NCI-H1092 (cell line): ENCODE results near the gene ADAMTS7.
"Not testable (repeated sequence)": the region's sequence is repeated elsewhere in the genome, so short reads cannot be mapped to it uniquely, and the experiment has no call there.

ENCODE experiments used
- DNase-seq: peaks from one replicate; lab custom pipeline; 2025; lab: John Stamatoyannopoulos, UW

Gene ADAMTS7

DNA sequence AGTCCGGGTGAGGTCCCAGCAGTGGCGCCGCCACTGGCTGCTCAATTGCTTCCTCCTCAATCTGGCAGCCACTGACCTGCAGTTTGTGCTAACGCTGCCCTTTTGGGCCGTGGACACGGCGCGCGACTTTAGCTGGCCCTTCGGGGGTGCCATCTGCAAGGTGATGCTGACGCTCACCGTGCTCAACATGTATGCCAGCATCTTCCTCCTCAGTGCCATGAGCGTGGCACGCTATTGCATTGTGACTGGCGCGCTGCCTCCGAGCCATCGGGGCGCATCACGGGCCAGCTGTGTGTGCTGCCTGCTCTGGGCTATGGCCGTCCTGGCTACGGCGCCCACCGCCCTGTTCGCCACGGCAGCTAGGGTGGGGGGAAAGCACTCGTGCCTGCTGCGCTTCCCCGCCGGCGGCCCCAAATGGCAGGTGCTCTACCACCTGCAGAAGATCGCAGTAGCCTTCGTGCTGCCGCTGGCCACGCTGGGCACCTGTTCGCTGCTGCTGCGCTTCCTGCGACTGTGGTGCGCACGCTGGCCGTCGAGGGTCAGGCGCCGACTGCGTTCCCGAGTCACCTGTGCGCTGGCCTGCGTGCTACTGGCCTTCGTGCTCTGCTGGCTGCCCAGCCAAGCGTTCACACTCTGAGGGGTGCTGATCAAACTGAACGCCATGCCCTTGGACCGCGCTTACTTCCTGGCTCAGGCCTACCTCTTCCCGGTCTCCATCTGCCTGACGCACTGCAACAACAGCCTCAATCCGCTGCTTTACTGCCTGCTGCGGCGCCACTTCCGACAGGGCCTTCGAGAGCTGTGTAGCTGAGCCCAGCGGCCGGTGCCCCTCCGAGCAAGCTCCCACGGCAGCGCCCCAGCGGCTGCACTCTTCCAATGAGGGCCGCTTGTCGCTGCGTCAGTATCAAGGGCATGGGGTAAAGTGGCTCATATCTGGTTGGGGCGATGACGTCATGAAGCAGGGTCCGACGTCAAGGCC, 20.3 kb upstream of the ADAMTS7 start:
- no peak for DNase-seq

DNA sequence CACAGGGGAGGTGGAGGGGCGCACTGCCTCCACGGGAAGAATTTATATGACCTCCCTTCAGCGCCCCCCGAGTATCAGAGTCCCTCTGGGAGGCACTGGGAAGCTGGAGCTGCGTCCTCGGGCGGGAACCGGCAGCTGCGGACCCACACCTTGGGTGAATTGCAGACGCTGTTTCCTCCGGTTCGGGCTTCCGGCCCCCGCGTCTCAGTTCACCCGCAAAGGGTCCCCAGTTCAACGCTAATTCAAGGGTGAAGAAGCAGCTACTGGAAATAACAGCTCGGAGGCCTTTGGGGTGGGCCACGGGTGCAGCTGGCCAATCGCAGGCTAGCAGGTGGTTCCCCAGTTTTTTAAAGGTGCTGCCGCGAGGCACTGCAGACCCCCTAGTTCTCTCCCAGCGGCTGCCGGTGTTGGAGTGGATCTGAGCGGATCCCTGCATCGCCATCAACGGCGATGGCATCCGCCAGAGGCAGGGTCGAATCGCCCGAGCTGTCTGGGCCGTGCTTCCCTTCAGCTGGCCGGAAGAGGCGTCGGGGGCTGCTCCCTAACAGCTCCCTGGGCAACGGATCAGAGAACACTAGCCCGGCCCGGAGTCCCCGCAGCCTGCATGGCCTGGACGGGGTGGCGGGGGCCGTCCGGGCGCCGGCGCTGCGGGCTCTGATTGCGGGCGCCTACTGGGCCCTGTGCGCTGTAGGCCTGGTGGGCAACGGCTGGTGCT, 19.4 kb upstream of the ADAMTS7 start:
- DNase-seq = no peak

DNA sequence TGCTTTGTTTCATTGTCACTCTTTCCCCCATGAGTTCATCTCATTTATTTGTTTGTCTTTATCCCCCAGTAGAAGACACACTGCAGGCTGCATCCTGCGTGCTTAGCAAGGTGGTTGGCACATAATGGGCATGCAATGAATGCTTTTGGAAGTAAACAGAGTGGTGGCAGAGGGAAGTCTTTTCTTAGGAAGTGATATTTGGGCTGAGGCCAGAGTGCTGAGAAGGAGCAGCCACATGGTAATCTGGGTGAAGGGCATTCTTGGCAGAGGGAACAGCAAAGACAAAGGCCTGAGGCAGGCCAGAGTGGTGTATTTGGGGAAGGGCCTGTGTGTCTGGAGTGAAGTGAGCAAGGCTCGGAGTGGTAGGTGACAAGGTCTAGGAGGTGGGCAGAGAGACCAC, 17.7 kb upstream of the ADAMTS7 start:
- no peak for DNase-seq

DNA sequence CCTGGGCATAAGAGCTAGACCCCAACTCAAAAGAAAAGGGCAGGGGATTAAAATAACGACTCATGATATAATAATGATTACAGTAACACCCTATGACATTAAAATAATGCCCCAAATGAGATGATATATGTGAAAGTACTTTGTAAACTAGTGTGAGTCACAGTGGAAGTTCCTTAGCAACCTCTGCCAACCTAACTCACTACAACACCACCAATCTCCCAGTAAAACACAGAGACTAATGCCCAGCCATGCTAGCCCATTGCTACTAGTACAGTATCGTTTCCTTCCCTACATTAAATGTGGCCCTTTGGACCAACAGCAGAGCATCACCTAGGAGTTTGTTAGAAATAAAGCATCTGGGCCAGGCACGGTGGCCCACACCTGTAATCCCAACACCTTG, 11.2 kb upstream of the ADAMTS7 start:
- DNase-seq = no peak

DNA sequence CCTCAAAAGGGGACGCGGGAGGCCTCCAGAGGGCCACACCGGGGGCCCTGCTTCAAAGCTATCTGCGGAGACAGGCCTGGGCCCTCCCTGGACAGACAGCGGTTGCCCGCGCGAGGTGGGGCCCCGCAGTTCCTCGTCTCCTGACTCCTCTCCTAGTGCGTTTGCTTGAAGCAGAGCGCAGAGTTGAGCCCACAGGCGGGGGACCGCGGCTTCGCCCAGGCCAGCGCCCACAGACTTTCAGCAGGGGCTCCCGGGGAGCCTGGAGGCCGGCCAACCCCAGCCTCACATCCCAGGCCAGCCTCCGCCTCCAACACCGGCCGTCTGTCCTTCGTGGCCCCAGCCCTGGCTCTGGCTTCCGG, 540 bp upstream of the ADAMTS7 start:
- no peak for DNase-seq

DNA sequence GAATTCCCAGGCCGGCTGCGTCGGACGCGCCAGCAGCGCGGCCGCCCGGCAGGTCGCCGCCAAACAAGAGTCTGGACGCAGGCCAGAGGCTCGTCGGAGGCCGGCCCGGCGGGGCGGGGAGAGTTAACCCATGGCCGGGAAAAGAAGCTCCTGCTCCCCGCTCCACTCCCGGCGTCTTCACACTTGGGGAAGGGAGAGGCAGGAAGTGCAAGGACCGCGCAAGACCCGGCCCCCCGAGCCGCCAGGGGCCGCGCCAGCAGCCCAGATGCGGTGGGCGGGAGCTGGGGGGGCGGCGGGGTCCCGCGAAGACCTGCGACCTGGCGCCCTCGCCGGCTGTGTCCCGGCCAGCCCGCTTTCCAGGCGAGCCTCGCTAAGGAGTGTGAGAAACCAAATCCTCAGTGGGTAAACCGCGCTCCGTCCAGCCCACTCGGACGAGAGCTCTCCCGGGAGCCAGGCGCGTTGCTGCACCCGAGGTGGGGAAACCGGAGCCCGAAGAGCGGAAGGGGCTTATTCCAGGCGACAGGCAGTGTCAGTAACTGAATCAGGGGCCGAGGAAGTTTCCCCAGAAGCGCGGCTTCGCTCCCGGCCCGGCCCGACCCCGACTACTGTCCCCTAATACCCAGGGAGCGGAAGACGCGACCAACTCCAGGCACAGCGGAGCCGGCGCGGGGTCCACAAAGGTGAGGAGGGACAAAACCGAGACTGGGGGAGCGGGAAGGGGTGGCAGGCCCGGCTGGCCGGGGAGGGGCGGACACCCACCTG, 721 bp downstream of the ADAMTS7 start:
- DNase-seq = no peak

DNA sequence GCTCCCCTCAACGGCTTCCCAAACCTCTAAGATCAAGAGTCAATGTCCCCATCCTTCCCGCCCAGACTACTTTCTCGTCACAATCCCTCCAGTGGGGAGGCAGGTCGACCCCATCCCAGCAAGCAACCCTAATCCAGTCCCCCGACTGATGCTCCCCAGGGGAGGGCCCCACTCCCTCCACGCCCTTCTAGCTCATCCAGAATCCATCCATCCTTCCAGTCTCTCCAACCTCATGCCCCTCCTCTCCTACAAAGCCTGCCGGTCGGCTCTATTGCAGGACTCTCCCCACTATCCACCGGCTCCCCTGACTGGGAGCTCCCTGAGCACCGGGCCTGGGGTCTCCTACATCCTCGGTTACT, 1.3 kb downstream of the ADAMTS7 start:
- no peak for DNase-seq

DNA sequence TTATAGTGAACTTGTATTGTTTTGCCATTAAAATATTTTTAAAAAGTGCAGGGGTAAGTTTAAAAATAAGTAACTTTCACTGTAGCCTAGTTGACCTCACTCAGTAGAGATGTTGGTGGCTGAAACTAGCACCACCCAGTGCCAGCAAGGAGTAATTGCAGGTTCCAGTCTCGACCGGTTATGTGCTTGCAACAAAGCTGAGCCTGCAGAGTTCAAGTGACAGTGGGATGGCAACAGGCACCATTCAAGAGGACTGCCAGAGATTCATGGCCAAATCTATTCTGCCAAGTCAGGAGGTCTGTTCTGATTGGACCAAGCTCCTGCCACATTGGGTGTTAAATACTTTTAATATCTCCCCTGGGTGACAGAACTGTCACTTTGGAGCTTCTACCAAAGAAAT, 2.7 kb downstream of the ADAMTS7 start:
- no peak for DNase-seq

DNA sequence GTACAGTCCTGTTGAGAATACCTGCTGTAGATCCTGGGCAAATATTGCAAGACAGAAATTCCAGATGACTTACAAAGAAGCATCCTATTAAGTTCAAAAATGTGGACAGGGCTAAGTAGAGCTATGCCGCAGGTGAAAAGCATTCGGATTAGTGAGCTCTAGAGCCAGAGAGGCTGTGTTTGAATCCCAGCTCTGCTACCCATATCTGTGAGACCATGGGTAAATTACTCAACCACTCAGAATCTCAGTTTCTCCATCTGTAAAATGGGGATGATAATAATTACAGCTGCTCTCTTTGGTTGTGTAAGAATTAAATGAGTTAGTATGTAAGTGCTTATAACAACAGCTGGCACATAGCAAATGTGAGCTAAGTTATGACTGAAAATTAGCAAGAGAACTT, 3.9 kb downstream of the ADAMTS7 start:
- no peak for DNase-seq

DNA sequence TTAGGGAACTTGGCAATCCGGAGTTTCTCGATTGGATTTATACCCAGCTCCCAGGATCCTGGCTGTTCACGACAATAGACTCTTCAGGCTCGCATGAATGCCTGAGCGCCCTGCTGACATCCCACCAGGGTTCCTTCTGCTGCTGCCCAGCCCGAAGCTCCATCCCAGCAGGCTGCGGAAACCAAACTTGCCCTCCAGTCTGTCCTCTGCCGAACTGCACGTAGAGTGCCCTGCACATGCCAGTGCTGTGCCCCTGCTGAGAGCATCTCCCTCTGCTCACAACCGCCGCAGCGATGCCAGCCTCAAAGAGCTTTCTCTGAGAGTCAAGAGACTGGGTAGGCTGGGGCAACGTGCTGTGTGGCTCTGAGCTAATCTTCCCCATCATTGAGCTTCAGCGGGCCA, 6.9 kb downstream of the ADAMTS7 start:
- no peak for DNase-seq

DNA sequence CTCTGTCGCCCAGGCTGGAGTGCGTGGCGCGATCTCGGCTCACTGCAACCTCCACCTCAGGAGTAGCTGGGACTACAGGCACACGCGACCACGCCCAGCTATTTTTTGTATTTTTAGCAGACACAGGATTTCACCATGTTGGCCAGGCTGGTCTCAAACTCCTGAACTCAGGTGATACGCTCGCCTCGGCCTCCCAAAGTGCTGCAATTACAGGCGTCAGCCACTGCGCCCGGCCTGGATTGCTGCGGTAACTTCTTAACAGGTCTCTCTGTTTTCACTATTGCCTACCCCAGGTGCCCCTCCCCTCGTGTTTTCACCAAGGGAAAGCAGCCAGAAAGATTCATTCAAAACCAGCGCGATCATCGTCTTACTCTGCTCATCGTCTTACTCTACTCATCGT, 10.5 kb downstream of the ADAMTS7 start:
- DNase-seq = no peak

DNA sequence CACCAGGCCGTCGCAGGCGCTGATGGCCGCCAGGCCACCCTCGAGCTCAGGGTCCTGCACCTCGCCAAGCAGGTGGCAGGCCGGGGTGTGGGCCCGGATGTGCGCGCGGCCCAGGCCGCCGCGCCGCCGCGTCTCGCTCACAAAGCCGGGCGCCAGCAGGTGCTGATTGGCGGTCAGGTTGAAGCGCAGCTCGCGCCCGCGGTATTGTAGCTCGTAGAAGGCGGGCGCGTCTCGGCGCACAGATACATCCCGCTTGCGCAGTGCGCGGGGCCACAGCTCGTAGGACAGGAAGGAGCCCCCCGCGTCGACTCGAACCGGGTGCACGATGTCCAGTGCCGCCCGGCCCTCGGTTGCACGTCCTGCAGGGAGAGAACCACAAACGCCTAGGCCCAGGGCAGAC, 11.1 kb downstream of the ADAMTS7 start:
- DNase-seq = no peak

DNA sequence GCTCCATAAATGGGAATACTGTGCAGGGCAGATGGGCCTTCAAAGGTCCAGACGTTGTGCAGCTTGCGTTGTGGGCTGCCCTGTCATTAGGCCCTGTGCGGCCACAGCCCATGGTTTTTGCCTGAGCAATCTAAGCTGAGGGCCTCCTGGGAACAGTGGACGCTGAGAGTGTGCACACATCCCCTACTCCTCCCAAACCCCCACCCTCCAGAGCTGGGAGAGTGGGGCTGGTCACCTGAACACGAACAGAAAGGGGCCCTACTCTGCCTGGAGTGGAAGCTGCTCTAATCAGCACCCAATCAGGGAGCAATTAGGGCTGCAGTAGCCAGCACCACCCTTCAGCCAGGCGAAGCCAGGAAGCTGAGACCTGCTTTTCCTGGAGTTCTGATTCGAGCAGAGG, 12.2 kb downstream of the ADAMTS7 start:
- not testable (repeated sequence) for DNase-seq

DNA sequence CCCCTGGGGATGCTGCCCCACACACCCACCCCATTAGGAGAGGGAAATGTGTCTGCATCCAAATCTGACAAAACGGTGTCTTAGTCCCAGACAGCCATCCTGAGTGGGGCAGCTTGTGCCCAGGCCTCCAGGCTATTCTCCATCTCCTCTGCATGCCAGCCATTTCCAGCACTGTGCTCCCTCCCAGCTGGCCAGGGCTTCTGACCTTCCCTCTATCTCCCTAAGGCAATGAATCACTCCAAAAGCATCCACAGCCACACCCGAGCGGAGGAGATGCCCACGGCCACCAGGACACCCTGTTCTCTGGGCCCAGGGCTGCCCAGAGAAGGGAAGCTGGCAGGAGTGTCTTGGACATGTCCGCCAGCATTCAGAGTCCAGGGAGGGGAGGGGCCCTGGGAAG, 12.9 kb downstream of the ADAMTS7 start:
- not testable (repeated sequence) for DNase-seq

DNA sequence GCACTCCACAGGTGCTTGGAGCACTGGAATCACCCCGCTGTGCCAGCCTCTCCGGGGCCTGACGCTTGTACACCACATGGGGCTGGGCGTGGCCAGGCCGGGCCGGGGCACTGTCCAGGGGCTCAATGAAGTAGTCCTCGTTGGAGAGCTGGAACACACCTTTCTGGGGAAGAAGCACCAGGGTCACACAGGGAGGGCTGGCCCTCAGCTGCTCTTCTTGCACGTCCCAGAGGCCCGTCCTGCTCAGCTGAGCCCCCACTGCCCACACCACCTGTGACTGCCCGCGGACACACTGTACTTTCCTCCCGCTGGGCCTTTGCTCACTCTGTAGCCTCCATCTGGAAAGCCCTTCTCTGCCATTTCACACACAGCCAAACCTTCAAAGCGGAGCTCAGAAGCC, 13.3 kb downstream of the ADAMTS7 start:
- no peak for DNase-seq

DNA sequence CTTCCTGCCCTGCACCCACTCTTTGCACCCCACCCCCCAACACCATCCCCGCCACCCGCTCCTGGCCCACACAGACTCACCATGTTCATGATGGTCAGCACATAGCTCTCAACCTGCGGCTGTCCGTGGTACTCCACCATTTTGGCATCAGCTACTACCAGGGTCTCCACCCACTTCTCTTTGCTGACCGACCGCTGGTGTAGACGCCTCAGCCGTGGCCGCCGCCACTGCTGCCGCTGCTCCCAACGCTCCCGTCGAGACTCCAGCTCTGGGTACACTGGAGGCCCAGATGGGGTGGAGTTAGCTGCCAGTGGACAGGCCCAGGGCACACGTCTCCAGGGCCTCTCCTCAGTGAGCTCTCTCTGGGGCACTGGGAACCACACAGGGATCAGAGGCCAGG, 14.8 kb downstream of the ADAMTS7 start:
- DNase-seq = no peak

DNA sequence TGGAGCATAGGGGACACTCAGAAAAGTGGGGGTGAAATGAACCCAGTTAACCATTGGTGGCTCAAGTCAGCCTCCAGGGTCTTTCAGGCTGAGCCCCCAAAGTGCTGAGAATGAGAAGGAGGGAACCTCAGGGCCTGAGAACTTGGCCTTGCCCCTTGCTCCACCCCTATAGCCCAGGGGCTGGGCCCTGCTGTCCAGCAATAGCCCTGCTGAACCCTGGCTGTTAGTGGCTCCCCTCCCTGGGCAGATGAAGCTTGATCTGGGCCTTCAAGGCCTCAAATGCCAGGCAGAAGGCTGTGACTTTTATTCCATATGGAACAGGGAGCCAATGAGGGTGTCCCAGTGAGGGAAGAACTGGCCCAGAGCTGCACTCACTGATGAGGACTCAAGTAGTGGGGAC, 16.2 kb downstream of the ADAMTS7 start:
- no peak for DNase-seq

DNA sequence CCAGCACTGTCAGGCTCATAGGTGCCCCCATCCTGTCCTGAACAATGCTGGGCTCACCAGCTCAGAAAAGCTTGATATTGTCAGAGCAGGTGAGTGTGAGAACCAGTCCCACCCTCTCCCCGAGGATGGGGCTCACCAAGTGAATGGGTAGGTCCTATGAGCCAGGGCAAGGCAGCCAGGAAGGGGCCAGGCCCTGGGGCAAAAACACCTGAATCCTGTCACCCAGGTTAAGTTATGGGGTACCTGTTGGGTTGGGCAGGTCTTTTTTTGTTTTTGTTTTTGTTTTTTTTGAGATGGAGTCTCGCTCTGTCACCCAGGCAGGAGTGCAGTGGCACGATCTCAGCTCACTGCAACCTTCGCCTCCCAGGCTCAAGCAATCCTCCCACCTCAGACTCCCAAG, 16.8 kb downstream of the ADAMTS7 start:
- DNase-seq = not testable (repeated sequence)

DNA sequence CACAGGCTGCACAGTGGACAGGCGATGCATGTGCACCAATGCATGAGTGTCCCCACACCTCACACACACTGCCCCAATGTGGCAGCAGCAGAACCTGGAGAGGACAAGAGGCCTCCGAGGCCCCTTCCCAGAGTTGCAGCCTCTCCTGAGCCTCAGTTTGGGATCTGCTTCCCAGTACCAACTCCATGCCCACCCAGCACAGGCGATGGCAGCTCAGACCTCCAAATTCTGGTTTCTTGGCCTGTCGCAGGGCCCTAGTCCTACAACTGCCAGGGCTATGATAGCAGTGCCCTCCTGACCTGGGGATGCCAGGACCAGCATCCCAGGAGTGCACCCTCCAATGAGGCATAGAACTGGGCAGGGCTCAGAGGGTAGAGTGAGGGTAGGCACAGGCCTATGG, 19.9 kb downstream of the ADAMTS7 start:
- no peak for DNase-seq

DNA sequence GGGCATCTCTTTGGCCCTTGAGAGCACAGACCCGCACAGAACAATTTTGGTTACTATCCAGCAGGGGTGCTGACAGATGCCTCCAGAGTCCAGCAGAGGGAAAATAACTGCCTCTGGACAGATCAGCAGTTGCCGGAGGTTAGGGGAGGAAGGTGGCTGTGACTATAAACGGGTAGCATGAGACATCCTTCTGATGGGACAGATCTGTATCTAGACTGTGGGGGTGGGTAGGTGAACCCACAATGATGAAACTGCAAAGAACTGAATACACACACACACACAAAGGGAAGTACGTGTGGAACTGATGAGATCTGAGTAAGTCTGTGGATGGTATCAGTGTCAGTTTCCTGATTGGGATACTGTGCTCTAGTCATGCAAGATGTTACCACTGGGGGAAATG, 21.2 kb downstream of the ADAMTS7 start:
- DNase-seq = no peak

DNA sequence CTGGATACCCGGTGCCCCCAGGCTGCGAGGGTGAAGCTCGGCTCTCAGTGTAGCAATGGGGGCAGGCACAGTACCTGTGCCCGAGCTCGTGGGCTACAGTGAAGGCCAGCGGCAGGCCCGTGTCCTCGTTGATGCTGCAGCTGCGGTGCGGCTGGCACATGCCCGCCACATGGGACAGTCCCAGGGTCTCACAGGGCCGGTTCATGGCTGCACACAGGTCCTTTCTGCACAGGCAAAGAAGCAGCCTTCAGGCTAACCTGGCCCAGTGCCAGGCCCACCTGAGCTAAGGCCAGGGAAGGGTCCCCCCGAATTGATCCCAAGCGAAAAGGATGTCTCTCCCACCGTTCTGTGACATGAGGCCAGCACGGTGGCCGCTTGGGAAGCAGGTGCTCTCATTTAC, 21.6 kb downstream of the ADAMTS7 start:
- no peak for DNase-seq

DNA sequence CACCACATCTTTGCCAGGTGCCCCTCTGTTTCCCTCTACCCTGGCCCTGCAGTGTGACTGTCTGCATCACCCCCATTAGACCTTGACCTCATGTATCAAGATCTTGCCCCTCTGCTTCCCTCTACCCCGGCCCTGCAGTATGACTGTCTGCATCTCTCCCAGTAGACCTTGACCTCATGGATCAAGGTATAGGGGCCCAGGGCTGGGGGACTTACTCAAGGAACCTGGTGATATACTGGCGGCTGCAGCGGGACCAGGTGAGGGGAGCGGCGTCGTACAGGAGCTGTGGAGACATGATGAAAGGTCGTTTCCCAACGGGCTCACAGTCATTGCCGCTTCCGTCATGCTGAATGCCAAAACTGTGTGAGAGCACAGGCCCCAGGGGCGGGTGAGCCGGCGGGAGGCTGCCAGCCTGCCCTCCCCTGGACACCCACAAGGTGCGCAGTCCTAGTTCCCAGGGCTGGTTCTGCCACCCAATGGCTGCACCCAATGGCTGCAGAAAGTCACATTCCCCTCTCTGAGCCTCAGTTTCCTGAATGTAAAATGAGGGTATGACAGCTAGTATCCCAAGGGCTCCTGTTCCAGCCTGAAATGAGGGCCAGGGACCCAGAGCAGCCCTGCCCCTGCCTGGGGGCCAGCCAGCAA, 23.1 kb downstream of the ADAMTS7 start:
- DNase-seq = no peak
